HG03432 (cell line): Measurements from ENCODE around the gene PPP2R3B.
A peak's percentile ranks its signal among the peaks of the same experiment; 100 is the strongest.
"Not testable (repeated sequence)": the region's sequence is repeated elsewhere in the genome, so short reads cannot be mapped to it uniquely, and the experiment has no call there.

Source experiments
- ATAC-seq: cut with Tn5 transposase; IDR thresholded peaks from one replicate; pipeline ENCODE4 v1.9.1; 2021; ENCODE audit warnings: mild to moderate bottlenecking, moderate library complexity; ENCODE audit not compliant: unreplicated experiment

PPP2R3B gene

DNA sequence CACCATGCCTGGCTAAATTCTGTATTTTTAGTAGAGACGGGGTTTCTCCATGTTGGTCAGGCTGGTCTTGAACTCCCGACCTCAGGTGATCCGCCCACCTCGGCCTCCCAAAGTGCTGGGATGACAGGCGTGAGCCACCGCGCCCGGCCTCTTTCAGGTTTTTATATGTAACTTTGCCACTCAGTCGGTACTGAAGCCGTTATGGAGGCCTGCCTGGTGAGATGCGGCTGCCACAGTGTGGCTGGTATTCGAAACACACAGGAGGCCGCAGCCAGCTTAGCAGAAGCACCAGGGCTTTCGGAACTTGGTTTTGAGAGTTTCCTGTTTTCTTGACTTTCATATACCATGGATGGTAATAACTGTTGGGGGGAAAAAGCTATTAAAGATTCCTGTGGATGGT is 62.0 kb downstream of the PPP2R3B start:
- ATAC-seq: not testable (repeated sequence)

DNA sequence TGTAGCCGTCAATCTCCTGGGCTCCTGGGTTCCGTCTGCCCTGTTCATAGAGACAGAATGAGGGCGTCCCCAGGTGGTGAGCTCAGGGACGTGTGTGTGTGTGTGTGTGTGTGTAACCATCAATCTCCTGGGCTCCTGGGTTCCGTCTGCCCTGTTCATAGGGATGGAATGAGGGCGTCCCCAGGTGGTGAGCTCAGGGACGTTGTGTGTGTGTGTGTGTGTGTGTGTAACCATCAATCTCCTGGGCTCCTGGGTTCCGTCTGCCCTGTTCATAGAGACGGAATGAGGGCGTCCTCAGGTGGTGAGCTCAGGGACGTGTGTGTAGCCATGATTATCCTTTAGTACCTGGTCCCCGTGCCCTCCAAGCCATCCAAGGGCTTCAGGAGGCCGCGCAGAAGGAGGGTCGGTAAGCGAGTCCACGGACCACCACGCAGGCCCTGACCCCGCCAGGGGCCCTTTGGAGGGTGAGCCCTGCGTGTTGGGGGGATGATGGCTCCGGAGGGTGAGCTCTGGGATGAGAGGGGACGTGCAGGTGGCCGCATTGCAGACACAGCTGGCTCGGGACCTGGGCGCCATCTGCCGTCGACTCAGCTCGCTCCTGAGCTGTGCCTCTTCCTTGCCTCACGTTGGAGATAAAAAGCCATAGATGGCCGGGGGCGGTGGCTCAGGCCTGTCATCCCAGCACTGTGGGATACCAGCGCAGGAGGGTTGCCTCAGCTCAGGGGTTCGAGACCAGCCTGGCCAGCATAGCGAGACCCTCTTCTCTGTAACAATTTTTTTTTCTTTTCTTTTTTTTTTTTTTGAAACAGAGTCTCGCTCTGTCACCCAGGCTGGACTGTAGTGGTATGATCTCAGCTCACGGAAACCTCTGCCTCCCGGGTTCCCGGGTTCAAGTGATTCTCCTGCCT is 62.7 kb downstream of the PPP2R3B start:
- ATAC-seq: no peak

DNA sequence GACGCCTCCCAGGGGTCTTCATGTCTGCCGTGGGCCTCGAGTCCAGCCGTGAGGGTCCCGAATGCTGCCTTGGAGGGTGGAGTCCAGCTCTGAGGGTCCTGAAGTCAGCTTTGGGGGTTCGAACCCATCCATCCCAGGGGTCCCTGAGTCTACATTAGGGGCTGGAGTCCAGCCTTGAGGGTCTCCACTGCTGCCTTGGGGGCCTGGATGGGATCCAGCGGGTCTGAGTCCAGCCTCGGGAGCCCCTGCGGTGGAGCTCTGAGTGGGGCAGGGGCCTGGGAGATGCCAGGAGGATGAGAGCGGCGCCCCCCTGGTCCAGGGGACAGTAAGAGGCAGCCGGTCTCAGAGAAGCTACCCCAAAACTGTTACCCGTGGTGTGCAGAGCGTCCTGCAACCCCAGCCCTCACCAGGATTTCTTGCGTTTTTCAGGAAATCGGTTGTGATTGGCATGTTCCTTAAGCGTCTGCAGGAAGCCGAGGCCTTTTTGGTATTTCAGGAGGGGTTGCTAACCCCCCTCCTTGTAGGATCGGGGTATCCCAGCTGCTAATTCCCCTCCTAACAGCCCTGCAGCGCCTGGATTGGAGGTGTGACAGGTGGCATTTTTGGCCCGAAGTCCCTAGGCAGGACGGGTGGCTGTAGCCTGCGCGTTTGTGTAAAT is 66.5 kb downstream of the PPP2R3B start:
- ATAC-seq: no peak

DNA sequence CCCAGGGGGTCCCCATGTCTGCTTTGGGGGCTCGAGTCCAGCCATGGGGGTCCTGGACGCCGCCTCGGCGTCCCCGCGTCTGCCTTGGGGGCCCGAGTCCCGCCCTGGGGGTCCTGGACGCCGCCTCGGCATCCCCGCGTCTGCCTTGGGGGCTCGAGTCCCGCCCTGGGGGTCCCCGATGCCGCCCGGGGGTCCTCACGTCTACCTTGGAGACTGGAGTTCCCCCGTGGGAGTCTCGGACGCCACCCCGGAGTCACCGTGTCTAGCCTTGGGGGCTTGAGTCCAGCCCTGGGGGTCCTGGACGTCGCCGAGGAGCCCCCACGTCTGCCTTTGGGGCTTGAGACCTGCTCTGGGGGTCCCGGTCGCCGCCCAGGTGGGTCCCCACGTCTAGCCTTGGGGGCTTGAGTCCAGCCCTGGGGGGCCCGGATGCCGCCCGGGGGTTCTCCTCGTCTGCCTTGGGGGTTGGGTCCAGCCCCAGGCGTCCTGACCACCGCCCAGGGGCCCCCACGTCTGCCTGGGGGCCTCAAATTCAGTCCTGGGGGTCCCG is 67.1 kb downstream of the PPP2R3B start:
- no peak for ATAC-seq

DNA sequence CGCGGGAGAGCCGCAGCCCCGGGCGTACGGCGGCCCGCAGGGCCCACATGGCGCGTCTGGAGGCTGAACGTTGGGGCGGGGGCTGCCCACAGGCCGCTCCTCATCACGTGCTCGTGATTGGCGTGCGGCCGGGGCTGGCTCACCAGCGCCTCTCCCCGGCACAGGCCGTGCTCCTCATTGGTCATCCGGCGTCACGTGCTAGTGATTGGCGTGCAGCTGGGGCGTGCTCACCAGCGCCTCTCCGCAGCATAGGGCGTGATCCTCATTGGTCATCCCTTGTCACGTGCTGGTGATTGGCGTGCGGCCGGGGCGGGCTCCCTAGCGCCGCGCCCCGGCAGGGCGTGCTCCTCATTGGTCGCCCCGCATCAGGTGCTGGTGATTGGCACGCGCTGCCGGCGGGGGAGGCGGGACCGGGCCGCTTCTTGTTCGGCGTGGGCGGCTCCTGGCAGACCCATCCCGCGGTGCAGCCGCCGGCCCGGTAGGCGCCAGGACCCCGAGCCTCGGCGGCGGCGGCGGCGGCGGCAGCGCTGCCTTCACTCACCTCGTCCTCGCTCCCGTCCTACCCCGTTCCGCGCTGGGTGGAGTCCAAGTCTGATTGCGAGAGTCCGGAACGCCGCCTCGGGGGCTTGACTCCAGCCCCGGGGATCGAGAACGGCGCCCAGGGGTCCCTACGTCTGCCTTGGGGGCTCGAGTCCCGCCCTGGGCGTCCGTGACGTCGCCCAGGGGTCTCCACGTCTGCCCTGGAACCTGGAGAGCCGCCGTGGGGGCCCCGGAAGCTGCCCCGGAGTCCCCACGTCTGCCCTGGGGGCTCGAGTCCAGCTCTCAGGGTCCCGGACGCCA is 67.7 kb downstream of the PPP2R3B start, which contains the start of gene GTPBP6:
TSS of gene GTPBP6 (minus strand) at position 58 of the 840 bp plus-strand sequence. CDS start at position 49, 9 bp downstream.
- peak; percentile 83 for ATAC-seq

DNA sequence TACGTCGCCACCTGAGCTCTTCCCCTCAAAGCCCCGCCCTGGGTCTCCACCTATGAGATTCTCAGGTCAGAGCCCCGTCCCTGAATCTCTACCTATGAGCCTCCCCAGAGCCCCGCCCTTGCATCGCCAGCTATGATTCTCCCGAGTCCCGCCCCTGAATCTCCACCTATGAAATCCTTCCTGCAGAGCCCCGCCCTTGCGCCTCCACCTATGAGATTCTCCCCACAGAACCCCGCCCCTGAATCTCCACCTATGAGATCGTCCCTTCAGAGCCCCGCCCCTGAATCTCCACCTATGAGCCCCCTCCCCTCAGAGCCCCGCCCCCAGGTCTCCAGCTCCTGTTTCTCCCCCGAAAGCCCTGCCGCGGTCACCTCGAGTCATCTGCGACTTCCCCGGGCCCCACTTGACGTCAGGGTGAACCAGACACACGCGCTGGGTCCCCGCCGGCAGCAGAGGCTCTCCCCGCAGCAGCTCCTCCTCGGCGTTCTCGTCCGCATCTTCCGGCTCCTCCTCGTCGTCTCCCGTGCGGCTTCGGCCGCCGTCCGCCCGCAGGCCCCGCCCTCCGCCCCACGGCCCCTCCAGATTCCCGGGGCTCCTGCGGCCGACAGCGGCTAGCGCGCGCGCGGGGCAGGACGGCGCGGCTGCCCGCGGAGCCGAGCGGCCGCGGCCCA is 68.5 kb downstream of the PPP2R3B start:
- peak; percentile 60 for ATAC-seq

DNA sequence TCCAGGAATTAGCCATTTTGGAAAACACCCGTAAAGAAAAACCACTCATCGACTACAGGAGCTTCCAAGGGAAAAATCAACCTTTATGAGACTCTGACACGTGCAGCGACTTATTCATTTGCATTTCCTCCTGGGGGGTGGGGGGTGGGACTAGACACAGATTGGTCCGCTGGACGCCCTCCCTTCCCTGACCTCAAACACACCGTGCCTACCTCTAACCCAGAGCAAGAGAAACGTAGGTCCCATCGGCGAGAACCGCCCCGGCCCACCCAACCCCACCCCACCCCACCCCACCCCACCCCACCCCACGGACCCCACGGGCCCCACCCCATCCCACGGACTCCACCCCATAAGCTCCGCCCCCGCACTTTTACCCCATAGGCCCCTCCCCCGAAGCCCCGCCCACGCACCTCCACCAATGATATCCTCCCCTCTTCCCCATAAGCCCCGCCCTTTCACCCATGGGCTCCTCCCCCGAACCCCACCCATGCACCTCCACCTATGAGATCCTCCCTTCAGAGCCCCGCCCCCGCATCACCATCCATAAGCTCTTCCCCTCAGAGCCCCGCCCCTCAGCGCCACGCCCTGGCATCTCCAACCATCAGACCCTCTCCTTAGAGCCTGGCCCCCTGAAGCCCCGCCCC is 69.2 kb downstream of the PPP2R3B start:
- no peak for ATAC-seq

DNA sequence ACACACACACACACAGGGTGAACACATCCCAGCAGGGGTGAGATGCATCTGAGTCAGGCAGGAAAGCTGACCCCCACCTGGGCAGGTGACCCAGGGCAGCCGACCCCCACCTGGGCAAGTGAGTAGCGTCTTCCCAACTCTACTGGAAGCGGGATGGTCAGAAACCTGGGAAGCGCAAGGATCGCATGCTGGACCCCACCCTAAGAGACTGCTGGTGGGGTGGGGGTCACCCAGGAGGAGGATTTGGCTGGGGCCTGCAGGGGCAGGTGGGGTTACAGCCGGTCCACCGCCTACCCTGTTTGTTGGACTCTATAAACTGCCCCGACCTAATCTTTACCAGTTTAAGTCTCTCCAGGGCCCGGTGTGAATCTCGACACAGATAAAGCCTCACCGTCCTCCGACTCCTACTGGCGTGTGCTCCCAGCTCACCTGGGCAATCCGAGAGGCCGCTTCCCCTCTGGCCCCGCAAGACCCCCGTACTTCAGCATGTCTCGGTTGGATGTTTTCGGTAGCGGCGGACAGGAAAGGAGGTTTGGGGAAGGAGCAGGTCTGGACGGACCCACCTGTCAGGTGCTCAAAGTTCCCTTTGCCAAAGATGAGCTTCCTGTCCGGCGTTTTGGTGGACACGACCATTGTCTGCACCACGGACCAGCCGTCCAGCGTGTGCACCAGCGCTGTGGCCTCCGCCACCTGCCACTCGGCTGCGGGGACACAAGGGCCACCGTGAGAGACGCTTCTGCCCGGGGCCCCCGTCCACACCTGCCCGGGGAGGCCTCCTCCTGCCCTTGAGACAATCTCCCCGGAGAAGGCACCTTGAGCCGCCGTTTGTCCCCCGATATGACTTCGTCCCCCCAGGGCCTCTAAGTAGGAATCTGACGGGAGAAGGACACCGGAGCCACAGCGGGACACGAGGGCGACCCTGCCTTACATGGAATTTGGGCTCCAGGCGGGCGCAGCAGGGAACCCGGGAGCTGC is 70.1 kb downstream of the PPP2R3B start:
- ATAC-seq: no peak

DNA sequence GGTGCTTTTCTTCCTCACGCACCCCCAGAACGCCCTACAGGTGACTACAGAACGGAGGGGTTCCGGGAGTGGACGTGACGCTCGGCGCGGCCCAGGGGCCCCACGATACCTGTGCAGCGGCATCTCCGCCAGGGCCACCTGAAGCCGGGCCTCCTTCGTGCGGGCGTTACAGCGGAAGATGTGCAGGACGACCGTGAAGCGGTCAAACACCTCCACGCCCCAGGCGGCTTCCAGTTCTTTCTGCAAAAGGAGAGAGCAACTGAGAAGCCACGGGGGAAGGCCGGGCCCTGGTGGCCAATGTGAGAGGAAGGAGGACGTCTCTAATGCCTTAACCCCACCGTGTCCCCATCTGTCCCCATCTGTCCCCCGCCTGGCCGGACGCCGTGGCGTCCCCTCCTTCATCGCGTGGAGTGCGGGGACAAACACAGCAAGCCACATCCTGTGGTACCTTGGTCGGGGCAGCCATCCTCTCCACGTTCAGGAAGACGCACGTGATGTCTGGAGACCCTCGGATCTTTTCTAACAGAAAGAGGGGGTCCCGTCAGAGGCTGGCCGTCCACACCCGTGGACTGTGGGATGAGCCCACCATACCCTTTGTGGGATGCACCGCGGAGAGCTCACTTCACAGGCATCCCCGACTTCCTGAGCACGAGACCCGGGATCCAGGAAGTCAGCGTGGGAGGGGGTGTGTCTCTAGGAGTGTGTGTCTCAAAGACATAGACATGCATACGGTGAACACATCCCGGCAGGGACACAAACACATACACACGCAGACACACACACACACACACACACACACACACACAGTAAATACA is 71.7 kb downstream of the PPP2R3B start:
- no peak for ATAC-seq

DNA sequence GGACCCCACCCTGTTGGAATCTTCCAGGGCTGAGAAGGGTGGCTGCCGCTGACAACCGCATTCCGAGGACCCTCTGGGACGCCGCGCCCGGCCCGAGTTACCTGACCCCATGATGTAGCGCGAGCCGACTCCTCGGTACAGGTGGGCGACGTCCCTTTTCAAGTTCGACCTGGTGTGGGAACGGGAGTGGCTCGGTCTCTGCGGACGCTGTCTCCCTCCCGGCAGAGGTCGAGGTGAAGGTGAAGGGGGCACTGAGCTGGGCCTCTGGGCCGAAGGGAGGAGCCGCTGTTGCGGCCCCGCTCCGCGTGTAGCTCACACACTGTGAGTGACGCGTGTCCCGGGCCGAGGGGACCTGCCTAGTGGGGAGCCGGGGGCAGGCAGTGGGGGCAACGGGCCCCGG is 72.7 kb downstream of the PPP2R3B start:
- no peak for ATAC-seq

DNA sequence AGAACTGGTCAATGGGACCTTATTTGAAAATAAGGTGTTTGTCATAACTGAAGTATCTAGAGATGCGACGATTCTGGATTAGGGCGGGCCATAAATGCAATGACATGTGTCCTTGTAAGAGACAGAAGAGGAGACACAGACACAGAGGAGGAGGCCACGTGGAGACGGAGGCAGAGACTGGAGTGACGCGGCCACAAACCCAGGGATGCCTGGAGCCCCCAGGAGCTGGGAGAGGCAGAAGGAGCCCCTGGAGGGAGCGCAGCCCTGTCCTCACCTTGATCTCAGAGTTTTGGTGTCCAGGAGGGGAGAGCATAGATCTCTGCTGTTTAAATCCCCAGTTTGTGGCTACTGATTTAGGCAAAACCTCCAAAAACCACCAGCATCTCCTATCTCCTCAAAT is 73.2 kb downstream of the PPP2R3B start:
- no peak for ATAC-seq

DNA sequence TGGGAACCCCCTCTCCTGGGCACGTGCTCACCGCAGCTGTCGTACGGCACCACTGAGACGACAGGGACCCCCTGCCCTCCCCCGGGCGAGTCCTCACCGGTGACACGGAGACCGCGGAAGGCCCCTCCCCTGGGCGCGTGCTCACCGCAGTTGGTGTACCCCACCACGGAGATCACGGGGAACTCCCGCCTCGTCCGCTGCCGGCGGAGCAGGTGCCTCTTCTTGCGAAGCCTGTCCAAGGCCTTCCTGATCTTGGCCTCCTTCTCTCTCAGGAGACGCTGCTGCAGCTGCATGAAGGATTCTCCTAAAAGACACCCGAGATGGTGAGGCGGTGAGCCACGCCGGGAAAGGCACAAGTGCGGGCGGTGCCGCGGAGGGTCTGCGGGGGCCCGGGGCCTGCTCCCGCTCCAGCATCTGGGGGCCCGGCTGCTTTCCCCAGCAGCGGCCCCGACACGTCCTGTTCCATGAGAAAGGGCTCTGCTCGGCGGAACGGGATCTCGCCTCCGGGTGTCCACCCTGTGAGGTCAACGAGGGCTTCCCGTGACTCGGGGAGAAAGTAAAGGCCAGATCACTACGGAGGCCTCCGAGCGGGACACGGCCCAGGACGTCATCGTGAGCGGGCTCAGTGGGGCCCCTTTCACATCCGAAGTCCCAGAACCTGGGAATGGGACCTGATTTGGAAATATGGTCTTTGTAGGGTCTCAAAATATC is 73.9 kb downstream of the PPP2R3B start:
- ATAC-seq: no peak

DNA sequence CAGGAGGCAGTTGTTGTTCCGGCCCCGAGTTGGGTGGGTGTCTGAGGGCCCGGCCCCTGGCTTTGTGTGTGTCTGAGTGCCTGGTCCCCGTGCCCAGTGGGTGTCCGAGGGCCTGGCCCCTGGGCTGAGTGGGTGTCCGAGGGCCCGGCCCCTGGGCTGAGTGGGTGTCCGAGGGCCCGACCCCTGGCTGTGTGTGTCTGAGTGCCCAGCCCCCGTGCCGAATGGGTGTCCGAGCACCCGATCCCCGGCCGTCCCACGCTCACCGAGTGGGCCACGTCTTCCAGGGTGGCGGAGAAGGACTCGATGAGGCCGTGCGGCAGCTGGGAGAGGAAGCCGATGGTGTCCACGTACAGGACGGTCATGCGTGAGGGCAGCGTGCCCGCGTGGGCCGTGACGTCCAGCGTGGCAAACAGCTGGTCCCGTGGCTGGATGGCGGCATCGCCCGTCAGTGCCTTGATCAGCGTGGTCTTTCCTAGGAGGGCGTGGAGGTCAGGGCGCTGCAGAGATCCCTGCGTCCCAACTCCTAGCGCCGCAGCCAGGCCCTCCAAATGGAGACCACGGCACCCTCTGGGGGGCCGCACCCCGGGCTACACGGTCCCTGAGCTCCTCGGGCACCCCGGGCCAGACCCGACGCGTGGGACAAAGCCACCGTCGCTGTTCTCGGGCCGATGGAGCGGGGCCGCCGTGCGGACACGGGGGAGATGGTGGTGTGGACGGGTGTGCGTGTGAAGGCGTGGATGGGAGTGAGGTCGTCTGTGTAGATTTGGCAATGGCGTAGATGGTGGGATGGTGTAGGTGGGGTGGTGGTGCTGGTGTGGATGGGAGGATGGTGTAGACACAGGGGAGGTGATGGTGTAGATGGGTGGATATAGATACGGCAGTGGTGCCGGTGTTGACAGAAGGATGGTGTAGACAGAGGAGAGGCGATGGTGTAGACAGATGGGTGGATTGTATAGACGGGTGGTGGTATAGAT is 75.3 kb downstream of the PPP2R3B start:
- ATAC-seq: no peak

DNA sequence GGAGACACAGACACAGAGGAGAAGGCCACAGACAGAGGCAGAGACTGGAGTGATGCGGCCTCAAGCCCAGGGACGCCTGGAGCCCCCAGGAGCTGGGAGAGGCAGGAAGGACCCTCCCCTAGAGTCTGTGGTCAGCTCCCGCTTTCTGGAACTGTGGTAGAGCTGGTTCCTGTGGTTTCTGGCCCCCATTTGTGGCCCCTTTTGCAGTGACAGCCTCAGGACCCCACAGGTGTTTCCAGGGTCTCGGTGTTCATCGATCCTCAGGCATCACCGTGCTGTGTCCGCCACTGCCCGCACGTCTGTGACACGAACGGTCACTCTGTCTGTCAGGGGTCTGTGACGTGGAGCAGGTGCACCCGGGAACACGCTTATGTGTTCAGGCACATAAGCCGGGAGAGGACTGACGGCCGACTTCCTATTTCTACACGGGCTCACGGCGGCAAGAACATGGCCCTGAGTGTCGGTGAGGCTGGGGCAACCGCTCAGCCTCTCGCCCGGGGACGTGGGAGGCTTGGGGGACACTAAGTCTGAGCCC is 76.0 kb downstream of the PPP2R3B start:
- no peak for ATAC-seq

DNA sequence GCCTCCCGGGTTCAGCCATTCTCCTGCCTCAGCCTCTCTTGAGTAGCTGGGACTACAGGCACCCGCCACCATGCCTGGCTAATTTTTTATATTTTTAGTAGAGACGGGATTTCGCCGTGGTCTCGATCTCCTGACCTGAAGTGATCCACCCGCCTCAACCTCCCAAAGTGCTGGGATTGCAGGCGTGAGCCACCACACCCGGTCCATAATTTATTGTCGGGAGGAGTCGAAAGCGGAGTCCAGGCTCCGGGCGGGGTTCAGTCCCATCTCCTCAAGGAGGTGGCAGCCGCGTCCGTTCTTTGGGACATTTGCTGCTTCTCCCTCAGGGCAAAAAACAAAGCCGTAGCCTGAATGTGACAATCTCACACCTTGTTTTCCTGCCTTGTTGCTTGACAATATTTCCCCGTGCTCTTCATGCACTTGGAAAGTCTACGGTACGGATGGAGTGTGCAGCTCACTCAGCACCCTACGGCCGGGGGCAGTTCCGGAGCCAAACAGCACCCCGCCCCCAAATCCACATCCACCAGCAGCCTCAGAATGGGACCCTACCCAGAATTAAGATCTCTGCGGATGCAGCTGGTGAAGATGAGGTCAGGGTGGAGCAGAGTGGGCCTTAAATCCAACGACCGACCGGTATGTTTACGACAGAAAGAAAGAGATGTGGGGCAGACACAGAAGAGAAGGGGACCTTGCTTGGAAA is 77.7 kb downstream of the PPP2R3B start:
- no peak for ATAC-seq
